GM10266 (cell line): ENCODE data around the gene SKOR1.
A peak's percentile ranks its signal among the peaks of the same experiment; 100 is the strongest.

Source experiments
- DNase-seq: peaks from one replicate; pipeline ENCODE4 v3.0.0; 2012; ENCODE audit errors: extremely low spot score
- TF ChIP-seq, protein P1 (sequence below): IDR thresholded peaks from 2 replicates; pipeline ENCODE4 v1.5.1; 2012; ENCODE audit warnings: mild to moderate bottlenecking, low read depth; ENCODE audit not compliant: control insufficient read depth, insufficient read depth; ENCODE audit errors: missing control alignments

SKOR1 gene

DNA sequence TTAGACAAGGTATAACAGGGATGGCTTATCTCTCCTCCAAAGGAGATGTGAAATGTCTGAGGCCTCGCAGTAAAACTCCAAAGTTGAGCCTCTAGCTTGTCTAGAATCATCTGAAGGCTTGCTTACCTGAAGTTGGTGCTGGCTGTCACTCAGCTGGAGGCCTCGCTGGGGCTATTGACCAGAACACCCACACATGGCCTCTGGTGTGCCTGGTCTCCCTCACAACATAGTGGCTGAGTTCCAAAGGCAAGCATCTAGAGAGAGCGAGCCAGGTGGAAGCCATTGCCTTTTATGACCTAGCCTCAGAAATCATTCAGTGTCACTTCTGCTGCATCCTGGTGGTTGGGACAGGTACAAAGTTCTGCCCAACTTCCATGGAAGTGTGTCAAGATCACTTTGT is 31.9 kb downstream of the SKOR1 start:
- no peak for DNase-seq
- TF ChIP-seq, protein P1, sequence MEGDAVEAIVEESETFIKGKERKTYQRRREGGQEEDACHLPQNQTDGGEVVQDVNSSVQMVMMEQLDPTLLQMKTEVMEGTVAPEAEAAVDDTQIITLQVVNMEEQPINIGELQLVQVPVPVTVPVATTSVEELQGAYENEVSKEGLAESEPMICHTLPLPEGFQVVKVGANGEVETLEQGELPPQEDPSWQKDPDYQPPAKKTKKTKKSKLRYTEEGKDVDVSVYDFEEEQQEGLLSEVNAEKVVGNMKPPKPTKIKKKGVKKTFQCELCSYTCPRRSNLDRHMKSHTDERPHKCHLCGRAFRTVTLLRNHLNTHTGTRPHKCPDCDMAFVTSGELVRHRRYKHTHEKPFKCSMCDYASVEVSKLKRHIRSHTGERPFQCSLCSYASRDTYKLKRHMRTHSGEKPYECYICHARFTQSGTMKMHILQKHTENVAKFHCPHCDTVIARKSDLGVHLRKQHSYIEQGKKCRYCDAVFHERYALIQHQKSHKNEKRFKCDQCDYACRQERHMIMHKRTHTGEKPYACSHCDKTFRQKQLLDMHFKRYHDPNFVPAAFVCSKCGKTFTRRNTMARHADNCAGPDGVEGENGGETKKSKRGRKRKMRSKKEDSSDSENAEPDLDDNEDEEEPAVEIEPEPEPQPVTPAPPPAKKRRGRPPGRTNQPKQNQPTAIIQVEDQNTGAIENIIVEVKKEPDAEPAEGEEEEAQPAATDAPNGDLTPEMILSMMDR: no peak

DNA sequence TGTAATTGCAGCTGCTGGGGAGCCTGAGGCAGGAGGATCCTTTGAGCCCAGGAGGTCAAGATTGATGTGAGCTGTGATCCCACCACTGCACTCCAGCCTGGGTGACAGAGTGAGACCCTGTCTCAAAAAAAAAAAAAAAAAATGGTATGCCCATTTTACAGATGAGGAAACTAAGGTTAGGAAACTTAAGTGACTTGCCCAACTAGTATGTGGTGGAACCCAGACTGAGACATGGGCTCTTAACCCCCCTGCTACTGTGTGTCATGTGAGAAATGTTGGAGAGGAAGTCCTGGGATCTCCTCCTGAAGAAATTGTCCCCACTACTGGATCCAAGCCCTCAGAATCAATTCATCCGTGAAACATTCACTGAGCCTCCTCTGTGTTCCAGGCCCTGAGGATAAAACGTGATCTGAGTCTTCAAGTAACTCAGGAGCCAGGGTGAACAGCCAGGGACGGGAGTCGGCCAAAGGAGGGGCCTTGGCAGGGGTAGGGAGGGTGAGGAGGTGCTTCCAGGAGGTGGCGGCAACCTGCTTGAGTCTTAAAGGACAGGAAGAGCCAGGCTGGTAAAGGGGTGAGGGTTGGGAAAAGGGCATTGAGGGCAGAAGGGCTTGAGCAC is 34.1 kb downstream of the SKOR1 start:
- TF ChIP-seq, protein P1: no peak
- no peak for DNase-seq

DNA sequence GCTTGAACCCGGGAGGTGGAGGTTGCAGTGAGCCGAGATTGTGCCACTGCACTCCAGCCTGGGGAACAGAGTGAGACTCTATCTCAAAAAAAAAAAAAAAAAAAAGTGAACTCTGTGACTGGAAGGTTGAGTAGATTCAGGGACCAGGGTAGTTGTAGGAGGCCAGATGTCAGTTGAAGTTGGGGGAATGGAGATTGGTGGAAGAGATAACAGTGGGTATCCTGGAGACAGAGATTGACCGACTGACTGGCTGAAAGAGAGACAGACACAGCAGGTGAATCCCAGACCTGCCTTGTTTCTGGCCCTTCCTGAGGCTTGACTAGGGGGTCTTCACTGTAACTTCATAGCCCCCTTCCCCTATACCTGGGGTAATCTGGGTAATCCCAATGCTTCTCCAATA is 36.7 kb downstream of the SKOR1 start:
- TF ChIP-seq, protein P1: no peak

DNA sequence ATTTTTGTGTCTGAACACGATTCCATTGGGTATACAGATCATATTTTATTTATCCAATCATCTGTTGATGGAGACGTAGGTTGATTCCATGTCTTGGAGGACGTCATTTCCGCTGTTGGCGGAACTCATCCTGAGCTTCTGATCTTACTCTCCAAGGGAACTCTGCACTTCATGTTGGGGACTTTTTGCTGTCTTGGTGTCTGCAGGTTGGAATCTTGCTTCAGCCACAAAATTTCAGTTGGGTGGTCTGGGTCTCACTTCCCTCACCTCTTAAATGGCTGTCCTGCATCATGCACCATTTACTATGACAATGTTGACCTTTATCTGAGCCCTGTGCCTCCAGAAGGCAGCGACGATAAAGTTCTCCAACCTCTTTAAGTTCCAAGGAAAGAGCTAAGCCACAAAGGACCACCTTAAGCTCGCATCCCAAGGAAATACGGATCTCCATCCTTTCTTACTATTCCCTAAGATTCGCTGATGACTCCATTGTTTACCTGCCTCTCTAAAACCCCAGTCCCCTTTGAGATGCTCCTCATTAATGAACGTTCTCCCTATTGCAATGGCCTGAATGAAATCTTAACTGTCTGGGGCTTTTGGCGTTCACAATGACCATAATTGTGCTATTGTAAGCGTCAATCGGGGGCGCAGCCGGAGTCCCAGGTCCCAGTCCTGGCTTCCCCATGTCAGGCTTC is 37.6 kb downstream of the SKOR1 start:
- DNase-seq: peak; percentile 49
- TF ChIP-seq, protein P1: no peak

More for the DNA sequence above, 36.7 kb downstream of the SKOR1 start:
- no peak for DNase-seq

DNA sequence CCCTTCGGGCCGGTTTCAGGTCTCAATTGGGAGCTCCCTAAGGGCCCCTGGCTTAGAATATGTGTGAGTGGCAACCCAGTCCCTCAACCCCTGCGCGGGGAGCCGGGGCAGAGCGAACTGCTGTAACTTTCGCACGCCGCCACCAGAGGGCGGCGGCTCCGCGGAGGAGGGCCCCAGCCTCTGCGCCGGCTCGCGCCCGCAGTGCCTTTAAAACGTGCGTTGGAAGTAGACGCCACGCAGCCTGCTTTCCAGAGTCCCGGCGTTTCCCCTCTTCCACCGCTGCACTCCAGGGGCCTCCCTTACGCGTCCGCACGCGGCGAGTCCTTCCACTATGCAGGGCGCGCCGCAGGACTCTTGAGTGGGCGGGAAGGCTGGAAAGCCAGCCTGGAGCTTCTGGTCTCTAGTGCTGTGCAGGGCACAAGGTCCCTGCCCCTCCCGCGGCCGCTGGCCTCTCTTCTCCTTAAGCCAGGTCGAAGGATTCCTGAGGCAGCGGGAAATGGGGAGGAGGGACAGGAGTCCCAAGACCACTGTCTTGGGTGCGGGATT is 38.2 kb downstream of the SKOR1 start:
- TF ChIP-seq, protein P1: peak; percentile 84
- DNase-seq: peak; percentile 78

DNA sequence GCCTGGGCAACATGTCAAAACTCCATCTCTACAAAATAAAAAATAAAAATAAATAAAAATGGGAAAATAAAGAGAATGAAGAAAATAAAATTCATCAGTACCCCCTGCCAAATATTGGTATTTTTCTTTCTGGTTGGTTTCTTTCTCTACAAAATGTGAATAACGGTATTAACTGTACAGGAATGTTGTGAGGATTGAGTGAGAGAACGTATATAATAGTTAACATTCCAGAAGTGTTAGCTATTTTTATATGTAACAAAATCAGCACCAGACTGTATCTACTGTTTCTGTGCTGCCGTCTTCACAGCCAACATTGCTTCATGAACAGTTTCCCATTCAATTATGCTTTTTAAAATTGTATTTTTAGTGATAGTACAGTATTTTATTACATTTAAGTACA is 40.0 kb downstream of the SKOR1 start:
- TF ChIP-seq, protein P1: no peak

DNA sequence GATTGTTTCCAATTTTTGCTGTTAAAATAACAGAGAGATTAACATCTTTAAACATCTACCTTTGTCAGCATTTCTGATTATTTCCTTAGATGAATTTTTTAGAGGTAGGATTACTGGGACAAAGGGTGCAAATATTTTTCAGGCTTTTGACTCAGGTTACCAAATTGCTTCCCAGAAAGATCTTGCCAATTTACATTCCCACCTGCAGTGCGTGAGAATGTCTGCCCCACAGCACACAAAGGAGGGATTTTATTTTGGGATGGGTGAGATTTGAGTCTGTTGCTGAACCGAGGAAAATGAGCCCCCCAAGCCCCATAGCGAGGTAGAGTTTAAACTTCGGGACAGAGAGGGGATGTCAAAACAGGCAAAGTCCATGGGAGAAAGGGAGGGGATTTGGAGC is 40.5 kb downstream of the SKOR1 start:
- no peak for DNase-seq
- TF ChIP-seq, protein P1: no peak

More for the DNA sequence above, 40.0 kb downstream of the SKOR1 start:
- DNase-seq: no peak
